HCT116 (cell line): Measurements from ENCODE around the gene ZFP57.

Source experiments
- CEBPB ChIP-seq: IDR thresholded peaks from 2 replicates; pipeline ENCODE4 v1.6.1; 2012; ENCODE audit warnings: low read depth
- EZH2 ChIP-seq: fragments of 200-600 bp; sonication (generic); IDR thresholded peaks from 2 replicates; pipeline ENCODE4 v1.6.1; 2017; ENCODE audit warnings: antibody characterized with exemption, mixed run types
- POLR2A ChIP-seq: IDR thresholded peaks from 2 replicates; pipeline ENCODE4 v1.7.0; 2011; ENCODE audit warnings: borderline replicate concordance; ENCODE audit not compliant: insufficient read depth, insufficient read length; ENCODE audit errors: extremely low read depth
- TF ChIP-seq, protein P1 (sequence below), 3 experiments: fragments of 200-600 bp in 1 of 3; sonication (generic) in 1 of 3; IDR thresholded peaks in 2 of 3; conservative IDR thresholded peaks in 1 of 3; 2 replicates each; pipeline ENCODE4 v1.5.1; 2012 to 2017; ENCODE audit warnings: low read depth in 2 of 3, low read length in 2 of 3, antibody characterized with exemption in 1 of 3, borderline replicate concordance in 1 of 3, control low read depth in 1 of 3, mild to moderate bottlenecking in 1 of 3, mixed read lengths in 1 of 3, mixed run types in 1 of 3, moderate library complexity in 1 of 3; ENCODE audit not compliant: insufficient read depth in 1 of 3

DNA sequence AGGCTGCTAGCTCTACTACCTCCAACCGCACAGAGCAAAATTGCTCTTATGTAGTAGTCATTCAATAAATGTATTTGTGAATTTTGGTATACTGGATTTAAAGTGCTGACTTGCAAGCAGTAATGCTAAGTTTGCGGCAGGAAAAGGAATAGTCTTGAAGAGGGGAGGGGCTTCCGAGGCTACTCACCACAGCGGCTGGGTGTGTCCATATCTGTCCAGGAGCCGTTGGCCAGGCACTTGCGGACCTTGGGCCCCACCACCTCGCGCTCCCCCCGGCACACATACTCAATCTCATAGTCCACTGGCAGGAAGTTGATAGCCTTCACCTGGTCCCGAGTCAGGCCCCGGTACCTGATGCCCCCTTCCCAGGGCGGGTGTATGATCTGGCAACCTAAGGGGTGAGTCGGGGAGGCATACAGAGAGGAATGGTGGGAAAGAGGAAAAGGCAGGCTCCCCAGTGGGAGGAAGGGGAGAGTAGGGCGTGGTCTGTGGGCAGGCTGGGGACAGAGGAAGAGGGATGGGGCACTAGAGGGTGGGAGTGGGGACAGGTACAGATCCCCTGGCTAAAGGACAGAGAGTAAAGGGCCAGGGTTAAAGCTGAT lies 49.6 kb downstream of the ZFP57 start:
- TF ChIP-seq, protein P1, sequence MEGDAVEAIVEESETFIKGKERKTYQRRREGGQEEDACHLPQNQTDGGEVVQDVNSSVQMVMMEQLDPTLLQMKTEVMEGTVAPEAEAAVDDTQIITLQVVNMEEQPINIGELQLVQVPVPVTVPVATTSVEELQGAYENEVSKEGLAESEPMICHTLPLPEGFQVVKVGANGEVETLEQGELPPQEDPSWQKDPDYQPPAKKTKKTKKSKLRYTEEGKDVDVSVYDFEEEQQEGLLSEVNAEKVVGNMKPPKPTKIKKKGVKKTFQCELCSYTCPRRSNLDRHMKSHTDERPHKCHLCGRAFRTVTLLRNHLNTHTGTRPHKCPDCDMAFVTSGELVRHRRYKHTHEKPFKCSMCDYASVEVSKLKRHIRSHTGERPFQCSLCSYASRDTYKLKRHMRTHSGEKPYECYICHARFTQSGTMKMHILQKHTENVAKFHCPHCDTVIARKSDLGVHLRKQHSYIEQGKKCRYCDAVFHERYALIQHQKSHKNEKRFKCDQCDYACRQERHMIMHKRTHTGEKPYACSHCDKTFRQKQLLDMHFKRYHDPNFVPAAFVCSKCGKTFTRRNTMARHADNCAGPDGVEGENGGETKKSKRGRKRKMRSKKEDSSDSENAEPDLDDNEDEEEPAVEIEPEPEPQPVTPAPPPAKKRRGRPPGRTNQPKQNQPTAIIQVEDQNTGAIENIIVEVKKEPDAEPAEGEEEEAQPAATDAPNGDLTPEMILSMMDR (IDR thresholded peaks at IDR 0.05 in 2 of 3, conservative IDR thresholded peaks at IDR 0.05 in 1 of 3; ENCODE audit: borderline replicate concordance in 1 of 3, insufficient read depth in 1 of 3, low read depth in 2 of 3, low read length in 2 of 3) = no peak
- no peak for TF ChIP-seq CEBPB
- TF ChIP-seq EZH2 = no peak
- TF ChIP-seq POLR2A = no peak
